Urothelium cell line (cell line): Measurements from ENCODE around the gene STAM2.
"Not testable (repeated sequence)": the region's sequence is repeated elsewhere in the genome, so short reads cannot be mapped to it uniquely, and the experiment has no call there.

Source experiments
- DNase-seq: peaks from one replicate; pipeline ENCODE4 v3.0.0; 2011; ENCODE audit warnings: low spot score, mixed read lengths
- FAIRE-seq: peaks from 2 replicates; lab custom pipeline; 2011; peaks lifted over from hg19 to GRCh38; lab: Jason Lieb, UNC

Gene STAM2

GRCh38 chr2:152173831-152174230, 1.7 kb downstream of the STAM2 start:
- no peak for FAIRE-seq
- DNase-seq = no peak

GRCh38 chr2:152172201-152172785, 3.3 kb downstream of the STAM2 start:
- not testable (repeated sequence) for FAIRE-seq, DNase-seq

GRCh38 chr2:152171718-152172117, 3.8 kb downstream of the STAM2 start:
- DNase-seq (no peak), FAIRE-seq (no peak)

- FAIRE-seq, DNase-seq: not testable (repeated sequence)
Measured at GRCh38 chr2:152169158-152169557, 6.4 kb downstream of the STAM2 start.

- DNase-seq = not testable (repeated sequence)
Measured at GRCh38 chr2:152167470-152167869, 8.1 kb downstream of the STAM2 start.

GRCh38 chr2:152167065-152167464, 8.5 kb downstream of the STAM2 start:
- no peak for DNase-seq
- no peak for FAIRE-seq

More at GRCh38 chr2:152167470-152167869, 8.1 kb downstream of the STAM2 start:
- not testable (repeated sequence) for FAIRE-seq

GRCh38 chr2:152166633-152167032, 8.9 kb downstream of the STAM2 start:
- DNase-seq (no peak), FAIRE-seq (no peak)

GRCh38 chr2:152165780-152166179, 9.8 kb downstream of the STAM2 start:
- DNase-seq (no peak), FAIRE-seq (no peak)

- DNase-seq (no peak), FAIRE-seq (no peak)
Measured at GRCh38 chr2:152165306-152165705, 10.3 kb downstream of the STAM2 start.

GRCh38 chr2:152163669-152164068, 11.9 kb downstream of the STAM2 start:
- DNase-seq, FAIRE-seq: not testable (repeated sequence)

GRCh38 chr2:152162141-152162540, 13.4 kb downstream of the STAM2 start:
- no peak for DNase-seq
- FAIRE-seq = no peak

- DNase-seq = no peak
- no peak for FAIRE-seq
Measured at GRCh38 chr2:152161598-152161997, 14.0 kb downstream of the STAM2 start.

GRCh38 chr2:152160378-152160777, 15.2 kb downstream of the STAM2 start:
- not testable (repeated sequence) for DNase-seq, FAIRE-seq

GRCh38 chr2:152157253-152157652, 18.3 kb downstream of the STAM2 start:
- DNase-seq (no peak), FAIRE-seq (no peak)

GRCh38 chr2:152155209-152155608, 20.4 kb downstream of the STAM2 start:
- FAIRE-seq (no peak), DNase-seq (no peak)

- DNase-seq (no peak), FAIRE-seq (no peak)
Measured at GRCh38 chr2:152154462-152154861, 21.1 kb downstream of the STAM2 start.

- no peak for FAIRE-seq
- DNase-seq = no peak
Measured at GRCh38 chr2:152134488-152135280, 40.9 kb downstream of the STAM2 start.

GRCh38 chr2:152132306-152132705, 43.3 kb downstream of the STAM2 start:
- DNase-seq (no peak), FAIRE-seq (no peak)

- FAIRE-seq (no peak), DNase-seq (no peak)
Measured at GRCh38 chr2:152127628-152128027, 47.9 kb downstream of the STAM2 start.

GRCh38 chr2:152126664-152127063, 48.9 kb downstream of the STAM2 start:
- FAIRE-seq (no peak), DNase-seq (no peak)

GRCh38 chr2:152122161-152122560, 53.4 kb downstream of the STAM2 start:
- FAIRE-seq = no peak
- no peak for DNase-seq

GRCh38 chr2:152120430-152120829, 55.1 kb downstream of the STAM2 start:
- FAIRE-seq (no peak), DNase-seq (no peak)
